GM19467 (cell line): ENCODE data around the gene CENPS.
"Not testable (repeated sequence)": the region's sequence is repeated elsewhere in the genome, so short reads cannot be mapped to it uniquely, and the experiment has no call there.

Experiments used
- ATAC-seq: cut with Tn5 transposase; IDR thresholded peaks from one replicate; pipeline ENCODE4 v1.9.1; 2021; ENCODE audit warnings: mild to moderate bottlenecking, moderate library complexity; ENCODE audit not compliant: unreplicated experiment

Gene CENPS

DNA sequence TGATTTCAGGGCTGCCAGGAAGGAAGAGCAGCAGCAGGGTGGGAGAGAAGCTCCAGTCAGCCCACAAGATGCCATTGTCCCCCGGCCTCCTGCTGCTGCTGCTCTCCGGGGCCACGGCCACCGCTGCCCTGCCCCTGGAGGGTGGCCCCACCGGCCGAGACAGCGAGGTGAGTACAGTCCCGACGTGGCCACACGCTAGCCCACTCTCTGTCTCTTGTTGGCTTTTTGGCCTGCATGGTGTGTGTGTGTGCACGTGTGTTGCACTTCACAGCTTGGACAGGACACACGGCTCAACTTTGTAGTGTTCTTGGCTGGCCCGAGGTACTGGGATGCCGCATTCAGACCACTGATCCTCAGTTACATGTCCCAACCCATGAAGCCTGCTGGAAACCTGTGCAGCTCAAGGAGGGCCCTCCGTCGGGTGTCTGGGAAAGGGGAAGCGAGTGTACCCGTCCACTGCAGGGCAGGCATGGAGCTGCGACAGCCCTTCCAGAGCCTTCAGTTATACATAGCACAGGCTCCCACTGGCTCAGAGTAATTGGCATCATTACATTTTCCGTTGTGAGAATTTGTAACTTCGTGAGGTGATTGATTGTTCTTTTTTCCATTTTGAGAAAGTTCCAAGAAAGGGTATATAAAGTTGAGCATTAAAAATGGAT, 20.1 kb downstream of the CENPS start:
- ATAC-seq, result no peak

DNA sequence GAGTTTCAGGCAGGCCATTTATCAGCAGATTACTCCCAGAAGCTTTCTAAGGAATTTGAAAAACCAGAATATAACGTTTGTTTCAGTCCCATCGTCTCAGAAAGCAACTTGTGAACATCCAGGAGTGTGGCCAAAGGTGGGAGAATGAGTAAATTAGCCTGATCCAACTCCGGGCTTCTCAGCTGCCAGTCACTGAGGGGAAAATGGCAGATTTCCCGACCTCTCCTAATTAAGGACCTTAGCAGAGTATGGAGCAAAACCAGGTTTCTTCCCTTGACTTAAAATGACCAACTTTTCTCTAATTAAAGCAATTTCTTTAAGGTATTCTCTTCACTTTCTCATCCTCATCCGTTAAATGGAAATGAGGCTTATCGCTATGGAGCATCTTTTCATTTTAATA, 20.6 kb downstream of the CENPS start:
- ATAC-seq, result no peak

DNA sequence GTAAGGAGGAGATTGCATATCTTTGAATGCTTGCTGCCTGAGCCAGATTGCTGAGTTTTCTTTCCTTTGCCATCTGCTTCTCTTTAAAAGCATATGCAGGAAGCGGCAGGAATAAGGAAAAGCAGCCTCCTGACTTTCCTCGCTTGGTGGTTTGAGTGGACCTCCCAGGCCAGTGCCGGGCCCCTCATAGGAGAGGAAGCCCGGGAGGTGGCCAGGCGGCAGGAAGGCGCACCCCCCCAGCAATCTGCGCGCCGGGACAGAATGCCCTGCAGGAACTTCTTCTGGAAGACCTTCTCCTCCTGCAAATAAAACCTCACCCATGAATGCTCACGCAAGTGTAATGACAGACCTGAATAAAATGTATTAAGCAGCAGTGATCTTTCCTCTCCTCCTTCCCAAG, 21.1 kb downstream of the CENPS start:
- no peak for ATAC-seq

DNA sequence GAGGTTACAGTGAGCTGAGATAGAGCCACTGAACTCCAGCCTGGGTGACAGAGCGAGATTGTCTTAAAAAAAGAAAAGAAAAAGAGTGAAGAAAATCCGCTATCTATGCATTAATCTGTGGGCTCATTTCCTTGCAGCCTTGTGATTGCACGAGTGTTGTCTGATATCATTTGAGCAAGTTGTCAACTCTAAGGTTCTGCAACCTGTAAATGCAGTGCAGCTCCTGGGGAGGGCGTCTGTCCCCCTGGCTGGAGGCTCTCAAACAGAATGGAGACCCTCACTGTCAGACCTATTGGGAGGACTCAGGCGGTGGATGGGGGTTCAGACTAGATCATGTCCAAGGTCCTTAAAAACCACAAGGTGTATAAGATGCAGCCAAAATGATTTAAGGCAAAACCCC, 25.8 kb downstream of the CENPS start:
- ATAC-seq, result no peak

DNA sequence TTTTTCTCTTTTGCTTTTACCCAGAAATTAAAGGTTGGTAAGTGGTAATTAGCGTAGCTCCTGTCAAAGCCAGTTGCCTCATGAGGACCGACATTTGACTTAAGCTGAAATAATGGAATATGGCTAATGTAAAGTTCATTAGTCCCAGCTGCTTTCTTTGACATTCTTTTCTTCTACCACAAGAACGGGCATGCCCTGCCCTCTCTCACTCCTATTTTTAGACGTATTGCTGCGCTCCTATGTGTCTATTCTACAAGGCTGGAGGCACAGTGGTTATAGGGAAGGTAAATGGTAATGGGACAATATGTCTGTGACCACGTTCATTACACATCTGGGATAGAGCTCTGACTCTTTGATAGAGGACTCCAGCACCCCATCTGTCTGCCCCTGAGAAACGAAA, 26.4 kb downstream of the CENPS start:
- no peak for ATAC-seq

DNA sequence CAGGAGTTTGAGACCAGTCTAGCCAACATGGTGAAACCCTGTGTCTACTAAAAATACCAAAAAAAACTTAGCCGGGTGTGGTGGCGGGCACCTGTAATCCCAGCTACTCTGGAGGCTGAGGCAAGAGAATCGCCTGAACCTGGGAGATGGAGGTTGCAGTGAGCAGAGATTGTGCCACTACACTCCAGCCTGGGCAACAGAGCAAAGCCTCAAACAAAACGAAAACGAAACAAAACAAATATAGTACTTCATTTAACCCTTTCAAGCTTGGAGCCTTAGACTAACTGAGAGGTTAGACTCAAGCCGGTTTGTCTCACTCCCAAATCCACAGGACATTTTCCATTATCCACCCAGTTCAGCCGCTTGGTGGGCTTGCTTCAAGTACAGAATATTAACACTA, 27.2 kb downstream of the CENPS start:
- ATAC-seq, result not testable (repeated sequence)

DNA sequence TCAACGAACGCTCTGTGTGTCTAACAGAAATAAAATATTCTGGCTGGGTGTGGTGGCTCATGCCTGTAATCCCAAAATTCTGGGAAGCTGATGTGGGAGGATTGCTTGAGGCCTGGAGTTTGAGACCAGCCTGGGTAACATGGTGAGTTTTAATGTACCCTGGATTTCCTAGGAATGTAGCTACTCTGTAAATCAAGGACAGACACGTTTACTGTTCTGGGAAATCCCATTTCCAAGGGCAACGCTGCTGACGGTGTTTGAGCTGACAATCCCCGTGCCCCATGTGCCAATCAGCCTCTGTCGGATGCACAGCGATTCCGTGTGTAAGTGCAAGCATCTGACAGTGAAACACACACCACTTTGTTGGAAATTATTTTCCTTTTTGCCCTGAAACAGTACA, 27.6 kb downstream of the CENPS start:
- ATAC-seq, result no peak

DNA sequence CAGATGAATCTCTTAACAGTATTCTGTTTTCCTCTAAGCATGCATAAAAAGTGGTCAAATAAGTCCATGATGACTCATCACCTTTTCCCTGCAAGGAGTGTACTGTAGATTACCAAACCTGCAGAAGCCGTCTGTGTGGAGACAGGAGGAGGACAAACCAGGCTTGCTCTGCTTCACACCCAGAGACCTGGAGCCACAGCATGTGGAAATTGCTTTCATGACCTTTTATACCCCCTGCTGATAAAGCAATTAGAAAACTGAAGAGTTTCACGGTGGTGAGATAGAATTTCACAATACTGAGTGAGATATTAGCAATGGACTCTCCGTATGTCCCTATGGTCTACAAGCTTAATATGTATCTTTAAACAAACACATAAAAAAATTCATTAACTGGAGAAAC, 29.0 kb downstream of the CENPS start:
- no peak for ATAC-seq

DNA sequence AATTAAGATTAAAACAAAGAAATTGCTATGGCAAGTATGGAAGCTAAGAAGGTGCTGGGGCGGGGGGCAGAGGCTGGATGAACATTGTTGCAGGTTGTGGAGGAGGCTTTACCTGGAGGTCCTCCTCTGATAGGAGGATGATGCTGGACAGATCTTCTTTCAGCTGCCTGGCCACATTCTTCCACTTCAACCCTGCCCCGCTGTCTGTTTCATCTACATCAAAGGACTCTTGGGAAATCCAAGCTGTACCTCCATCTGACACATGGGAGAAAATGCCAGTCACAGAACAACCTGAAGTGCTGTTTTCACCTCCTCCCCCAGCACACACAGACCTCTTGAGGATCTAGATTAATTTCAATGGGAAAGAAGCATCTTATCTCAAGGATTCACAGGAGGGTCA, 36.8 kb downstream of the CENPS start:
- ATAC-seq, result no peak

DNA sequence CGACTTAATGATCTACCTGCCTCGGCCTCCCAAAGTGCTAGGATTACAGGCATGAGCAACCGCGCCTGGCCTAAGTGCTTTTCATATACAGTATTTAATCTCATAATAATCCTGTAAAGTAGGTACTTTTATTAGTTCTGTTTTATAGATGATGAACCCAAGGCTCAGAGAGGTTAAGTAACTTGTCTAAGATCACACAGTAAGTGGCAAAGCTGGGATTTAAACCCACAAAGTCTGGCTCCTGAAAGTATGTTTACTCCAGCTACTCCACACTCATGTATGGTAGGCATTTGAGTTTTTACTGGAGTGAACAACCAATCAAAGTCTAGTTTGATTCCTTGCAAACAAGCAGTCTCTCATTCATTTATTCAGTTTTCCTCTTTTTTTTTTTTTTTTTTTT, 39.8 kb downstream of the CENPS start:
- ATAC-seq, result no peak

DNA sequence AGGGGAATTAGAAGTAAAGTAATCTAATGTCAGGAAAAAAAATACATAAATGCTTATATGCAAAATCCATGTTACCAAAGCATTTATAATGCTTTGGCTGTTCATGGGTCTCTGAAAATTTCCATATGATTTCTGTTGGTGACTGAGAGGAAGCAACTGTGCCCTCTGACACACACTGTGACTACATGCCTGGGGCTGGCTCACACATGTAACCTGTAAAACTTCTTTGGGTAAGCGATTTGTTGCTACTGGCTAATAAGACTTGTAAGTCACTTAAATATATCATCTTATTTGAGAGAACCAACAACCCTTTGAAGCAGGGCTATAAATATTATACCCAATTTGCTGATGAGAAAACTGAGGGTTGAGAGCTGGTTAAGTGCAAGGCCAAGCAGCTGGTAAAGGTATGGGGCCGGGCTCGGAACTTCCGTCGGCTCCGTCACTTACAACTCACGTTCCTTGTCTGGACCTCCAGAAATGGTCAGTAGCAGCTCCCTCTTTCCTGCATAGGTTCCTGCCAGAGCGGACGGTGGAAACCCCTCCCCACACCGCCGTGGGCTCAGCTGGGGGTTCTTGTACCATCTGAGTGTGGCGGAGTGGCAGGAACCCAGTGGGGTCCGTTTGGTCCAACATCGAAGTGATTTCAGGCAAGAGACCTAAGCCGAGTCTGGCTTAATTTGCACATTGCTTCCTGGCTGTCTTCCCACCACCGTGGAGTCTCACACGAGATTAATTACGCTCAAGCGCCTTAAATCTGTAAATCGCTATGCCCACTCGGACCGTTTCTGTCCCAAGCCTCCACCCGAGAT, 41.4 kb downstream of the CENPS start:
- no peak for ATAC-seq

DNA sequence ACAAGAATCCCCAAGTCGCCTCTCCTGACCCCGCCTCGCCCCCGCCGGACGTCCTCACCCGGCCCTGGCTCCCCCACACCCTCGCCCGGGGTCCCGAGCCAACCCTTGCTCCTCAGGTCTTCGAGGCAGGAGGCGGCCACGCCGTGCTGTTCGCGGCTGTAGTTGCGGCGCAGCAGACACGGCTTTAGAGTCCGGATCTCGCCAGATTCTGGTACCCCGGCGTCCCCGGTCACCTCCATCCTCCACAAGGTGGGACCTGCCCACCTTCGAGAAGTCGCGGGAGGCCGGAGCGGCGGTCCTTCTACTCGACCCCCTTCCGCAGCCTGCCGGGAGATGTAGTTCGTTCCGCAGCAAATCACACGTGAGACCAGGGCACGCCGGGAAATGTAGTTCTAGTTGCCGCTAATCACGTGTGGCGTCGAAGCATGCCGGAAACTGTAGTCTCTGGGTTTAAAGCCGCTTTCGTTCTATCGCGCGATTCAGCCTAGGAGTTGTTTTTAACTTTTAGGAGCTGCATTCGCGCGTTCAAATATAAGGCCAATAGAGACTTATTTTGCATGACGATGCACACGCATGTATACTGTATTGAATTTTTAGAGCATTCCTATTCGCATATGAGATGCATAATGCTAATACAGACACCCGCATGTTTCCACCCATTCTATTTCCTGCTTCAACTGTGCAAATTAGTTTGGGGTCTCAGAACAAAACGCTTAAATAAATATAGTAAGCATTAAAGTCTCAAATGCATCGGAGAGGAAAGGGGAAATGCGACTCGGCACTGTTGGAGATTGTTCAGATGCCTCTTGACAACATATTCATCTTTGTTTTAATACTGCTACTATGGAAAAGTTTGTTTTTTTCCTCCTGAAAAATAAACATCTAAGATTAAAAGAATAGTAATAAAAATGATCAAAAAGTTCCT, 42.2 kb downstream of the CENPS start, which contains the start of gene DFFA:
Gene DFFA, minus strand, starts transcription at position 310 of the 925 bp plus-strand sequence. Its CDS starts 71 bp downstream, at position 239.
- peak; percentile 78 for ATAC-seq

DNA sequence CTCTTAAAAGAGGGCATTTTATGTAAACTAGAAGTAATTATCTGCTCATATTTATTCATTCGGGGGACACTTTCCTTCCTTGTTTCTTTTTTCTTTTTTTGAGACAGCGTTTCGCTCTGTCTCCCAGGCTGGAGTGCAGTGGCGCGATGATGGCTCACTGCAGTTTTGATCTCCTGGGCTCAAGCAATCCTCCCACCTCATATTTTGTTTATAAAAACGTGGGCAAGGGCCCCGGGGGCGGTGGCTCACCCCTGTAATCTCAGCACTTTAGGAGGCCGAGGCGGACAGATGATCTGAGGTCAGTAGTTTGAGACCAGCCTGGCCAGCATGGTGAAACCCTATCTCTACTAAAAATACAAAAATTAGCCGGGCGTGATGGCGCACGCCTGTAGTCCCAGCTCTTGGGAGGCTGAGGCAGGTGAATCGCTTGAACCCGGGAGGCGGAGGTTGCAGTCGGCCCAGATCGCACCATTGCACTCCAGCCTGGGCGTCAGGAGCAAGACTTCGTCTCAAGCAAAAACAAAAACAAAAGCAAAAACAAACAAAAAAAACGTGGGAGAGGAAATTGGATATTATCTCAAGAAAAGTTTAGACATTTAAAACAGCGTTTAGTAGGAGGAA, 43.0 kb downstream of the CENPS start:
- no peak for ATAC-seq

DNA sequence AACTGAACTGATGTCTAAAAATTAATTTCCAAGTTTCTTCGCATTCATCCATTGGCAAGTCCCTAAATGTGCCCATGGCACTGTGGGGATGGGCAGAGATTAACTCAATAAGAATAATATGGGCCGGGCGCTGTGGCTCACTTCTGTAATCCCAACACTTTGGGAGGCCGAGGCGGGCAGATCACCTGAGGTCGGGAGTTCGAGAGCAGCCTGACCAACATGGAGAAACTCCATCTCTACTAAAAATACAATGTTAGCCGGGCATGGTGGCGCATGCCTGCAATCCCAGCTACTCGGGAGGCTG, 44.0 kb downstream of the CENPS start:
- ATAC-seq, result not testable (repeated sequence)

DNA sequence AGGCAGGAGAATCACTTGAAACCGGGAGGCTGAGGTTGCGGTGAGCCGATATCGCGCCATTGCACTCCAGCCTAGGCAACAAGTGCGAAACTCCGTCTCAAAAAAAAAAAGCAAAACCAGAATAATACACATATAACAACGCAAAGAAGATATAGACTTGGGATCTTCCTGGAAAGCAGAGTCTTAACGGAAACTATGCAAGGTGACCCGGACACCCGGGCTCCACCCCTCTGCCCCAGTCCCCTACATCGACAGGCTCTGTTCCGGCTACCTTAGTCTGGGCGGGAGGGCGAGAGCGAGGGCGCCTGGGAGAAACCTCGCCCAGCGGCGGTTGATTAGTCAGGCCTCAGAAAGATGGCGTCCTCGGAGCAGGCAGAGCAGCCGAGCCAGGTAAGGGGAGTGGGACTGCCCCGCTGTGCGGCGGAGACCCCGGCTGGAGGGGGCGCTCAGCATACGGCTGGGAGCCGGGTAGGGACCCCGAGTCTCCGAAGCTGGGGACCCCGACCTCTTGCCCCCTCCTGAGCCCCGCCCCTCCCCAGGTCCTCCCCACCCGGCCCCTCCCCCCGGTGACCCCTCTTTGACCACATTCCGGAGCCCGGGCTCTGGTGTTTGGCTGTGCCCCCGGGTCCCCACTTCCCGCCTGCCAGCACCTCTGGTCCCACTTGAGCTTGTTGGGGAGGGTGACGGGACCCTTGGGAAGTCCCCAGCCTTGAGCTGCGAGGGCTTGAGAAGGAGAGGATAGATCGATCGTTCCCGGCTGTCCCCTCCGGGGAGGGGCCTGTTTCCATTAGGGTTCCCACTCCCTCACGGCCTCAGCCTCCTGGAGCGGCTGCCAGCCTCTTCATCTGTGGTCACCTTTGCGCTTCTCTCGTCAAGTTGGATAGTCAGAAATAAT, 44.6 kb downstream of the CENPS start, which contains the start of gene PEX14:
Gene PEX14, plus strand, starts transcription at position 338 of the 895 bp plus-strand sequence. Its CDS starts 17 bp downstream, at position 355.
- ATAC-seq, result peak; percentile 58

DNA sequence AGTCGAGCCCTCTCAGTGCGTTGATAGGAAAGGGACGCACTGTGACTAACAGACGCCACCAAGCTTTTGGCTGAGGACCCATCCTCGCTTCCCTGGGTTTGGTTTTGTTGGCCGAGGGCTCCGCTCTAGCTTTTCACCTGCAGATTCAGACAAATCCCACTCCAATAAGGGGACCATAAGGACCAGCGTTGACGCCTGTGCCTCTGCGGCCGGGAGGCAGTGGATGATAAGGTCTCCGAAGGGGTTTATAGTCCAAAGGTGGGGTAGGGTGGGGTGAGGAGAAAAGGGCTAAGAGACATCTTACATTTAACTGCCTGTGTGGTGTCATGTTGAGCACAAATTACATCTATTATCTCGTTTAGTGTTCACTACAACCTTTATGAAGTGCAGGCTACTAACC, 45.3 kb downstream of the CENPS start:
- no peak for ATAC-seq

DNA sequence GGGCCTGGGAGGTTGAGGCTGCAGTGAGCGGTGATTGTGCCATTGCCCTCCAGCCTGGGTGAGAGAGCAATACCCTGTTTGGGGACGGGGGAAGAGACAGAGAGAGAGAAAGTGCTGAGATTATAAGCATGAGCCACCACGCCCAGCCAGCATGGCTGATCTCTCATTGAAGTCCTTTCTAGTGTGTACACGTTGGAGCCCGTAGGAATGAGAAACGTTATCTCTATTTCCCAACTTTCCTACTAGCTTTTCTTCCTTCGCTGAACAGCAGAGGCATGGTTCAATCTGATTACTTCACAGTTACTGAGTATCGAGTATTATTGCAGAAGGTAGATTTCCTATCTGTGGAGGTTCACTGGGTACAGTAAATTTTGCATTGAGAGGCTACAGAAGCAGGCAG, 49.1 kb downstream of the CENPS start:
- no peak for ATAC-seq

DNA sequence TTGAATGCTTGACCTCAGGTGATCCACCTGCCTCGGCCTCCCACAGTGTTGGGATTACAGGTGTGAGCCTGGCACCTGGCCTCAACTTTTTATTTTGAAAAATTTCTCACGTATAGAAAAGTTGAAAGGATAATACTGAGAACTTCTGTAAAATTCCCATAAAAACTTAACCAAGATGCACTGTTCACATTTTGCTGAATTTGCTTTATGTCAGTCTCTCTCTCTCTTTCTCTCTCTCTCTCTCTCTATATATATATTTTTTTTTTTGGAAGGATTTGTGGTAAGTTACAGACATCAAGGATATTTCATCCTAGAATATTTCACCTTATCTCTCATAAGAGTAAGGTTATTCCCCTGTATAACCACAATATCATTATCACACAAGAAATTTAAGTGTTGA, 50.4 kb downstream of the CENPS start:
- no peak for ATAC-seq

DNA sequence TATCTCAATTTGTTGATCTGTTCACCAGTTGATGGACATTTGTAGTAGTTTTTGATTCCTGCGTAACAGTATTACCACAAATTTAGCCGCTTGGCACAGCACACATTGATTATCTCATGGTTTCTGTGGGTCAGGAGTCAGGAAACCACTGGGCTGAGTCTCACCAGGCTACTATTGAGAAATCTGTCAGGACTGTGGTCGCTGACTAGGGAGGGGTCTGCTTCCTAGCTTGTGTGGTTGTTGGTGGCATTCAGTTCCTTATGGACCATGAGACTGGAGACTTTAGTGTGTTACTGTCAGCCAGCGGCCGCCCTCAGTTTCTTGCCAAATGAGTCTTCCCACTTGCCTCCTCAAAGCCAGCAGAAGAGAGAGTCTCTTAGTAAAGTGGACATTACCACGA, 54.3 kb downstream of the CENPS start:
- no peak for ATAC-seq
